AG09309 (cell line): Measurements from ENCODE around the gene TP53BP2.
"Not testable (repeated sequence)": the region's sequence is repeated elsewhere in the genome, so short reads cannot be mapped to it uniquely, and the experiment has no call there.

Experiments used
- DNase-seq: peaks from one replicate; pipeline ENCODE4 v3.0.0-alpha.2; 2010; ENCODE audit warnings: low read depth
- H3K4me3 ChIP-seq: 2 replicates; pipeline ENCODE4 v1.5.1; 2011; ENCODE audit warnings: mild to moderate bottlenecking, low read depth, low read length, moderate library complexity; ENCODE audit not compliant: control insufficient read depth
- TF ChIP-seq, protein P1 (sequence below): IDR thresholded peaks from 2 replicates; pipeline ENCODE4 v1.5.1; 2011; ENCODE audit warnings: mild to moderate bottlenecking, low read depth, low read length, inconsistent platforms; ENCODE audit not compliant: insufficient read depth, control insufficient read depth; ENCODE audit errors: missing control alignments

Gene TP53BP2

DNA sequence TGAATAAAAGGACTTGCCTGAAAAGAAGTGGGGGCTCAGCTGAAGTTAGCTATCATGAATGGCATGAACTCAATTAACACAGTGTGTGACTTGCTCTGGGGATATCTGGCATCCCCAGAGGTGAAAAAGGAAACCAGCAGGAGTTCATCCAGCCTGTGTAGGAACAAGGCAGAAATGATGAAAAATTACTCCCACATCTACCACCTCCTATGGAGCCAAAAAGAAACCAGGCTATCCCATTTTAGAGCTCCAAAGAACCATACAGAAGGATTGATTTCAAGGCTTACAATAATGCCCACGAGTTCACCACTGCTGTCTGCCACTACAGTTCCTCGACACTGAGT, 25.3 kb downstream of the TP53BP2 start:
- TF ChIP-seq, protein P1, sequence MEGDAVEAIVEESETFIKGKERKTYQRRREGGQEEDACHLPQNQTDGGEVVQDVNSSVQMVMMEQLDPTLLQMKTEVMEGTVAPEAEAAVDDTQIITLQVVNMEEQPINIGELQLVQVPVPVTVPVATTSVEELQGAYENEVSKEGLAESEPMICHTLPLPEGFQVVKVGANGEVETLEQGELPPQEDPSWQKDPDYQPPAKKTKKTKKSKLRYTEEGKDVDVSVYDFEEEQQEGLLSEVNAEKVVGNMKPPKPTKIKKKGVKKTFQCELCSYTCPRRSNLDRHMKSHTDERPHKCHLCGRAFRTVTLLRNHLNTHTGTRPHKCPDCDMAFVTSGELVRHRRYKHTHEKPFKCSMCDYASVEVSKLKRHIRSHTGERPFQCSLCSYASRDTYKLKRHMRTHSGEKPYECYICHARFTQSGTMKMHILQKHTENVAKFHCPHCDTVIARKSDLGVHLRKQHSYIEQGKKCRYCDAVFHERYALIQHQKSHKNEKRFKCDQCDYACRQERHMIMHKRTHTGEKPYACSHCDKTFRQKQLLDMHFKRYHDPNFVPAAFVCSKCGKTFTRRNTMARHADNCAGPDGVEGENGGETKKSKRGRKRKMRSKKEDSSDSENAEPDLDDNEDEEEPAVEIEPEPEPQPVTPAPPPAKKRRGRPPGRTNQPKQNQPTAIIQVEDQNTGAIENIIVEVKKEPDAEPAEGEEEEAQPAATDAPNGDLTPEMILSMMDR, result no peak
- no peak overlapping the region for H3K4me3 ChIP-seq
- DNase-seq, result no peak

DNA sequence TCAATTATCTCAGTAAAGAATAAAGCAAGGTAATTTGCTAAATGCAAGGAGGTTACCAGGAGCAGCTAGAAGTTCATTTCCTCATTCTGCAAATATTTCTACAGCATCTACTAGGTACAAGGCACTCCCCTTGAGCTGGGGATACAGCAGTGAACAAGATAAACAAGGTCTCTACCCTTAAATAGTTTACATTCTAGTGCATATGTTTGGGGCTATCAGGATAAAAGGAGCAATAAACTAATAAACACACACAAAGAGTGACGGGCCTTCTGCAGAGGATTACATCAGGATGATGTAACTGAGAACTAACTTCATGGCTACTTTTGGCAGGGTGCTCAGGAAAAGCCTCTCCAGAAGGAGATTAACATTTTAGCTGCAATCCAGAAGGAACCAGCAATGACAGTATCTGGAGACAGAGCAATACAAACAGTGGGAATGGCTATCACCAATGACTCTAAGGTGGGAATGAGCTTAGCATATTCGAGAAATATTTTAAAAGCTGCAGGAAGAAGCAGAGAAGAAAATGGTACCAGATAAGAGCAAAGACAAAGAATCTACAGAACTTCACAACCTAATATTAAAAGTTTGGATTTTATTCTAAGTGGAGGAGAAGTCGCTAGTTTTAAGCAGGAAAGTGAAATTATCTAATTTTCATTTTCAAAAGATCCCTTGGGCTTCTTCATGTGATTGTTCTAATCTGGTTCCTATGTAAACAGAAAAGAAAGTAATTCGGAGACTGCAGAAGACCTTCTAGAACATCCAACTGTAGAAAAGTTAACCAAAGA, 25.8 kb downstream of the TP53BP2 start:
- no peak overlapping the region for H3K4me3 ChIP-seq
- DNase-seq, result peak; percentile 45
- TF ChIP-seq, protein P1, result no peak

DNA sequence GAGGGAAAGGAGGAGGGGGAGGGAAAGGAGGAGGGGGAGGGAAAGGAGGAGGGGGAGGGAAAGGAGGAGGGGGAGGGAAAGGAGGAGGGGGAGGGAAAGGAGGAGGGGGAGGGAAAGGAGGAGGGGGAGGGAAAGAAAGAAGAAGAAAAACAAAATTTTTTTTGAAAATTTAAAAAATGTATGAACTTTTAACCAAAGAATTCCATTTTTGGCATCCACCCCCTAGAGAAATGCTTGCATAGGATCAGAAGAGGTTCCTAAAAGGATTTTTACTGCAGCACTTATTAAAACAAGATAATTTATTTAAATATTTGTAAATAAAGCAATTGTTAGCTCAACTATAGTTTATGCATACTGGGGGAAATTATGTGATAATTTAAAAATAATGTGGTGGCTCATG, 28.5 kb downstream of the TP53BP2 start:
- not testable (repeated sequence) for DNase-seq, H3K4me3 ChIP-seq

DNA sequence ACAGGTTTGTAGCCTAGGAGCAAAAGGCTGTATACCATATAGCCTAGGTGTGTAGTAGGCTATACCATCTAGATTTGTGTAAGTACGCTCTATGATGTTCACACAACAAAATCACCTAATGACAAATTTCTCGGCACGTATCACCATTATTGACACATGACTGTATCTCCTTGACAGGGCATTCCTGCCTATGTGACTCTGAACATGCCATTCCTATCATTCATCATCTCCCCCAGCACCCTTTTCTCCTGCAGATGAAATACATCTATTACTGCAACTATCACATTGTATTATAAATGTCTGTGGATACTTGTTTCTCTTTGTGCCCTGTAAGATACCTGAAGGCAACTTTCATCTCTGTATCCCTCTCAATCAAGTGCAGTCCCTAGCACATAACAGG, 29.9 kb downstream of the TP53BP2 start:
- H3K4me3 ChIP-seq, result no peak overlapping the region
- DNase-seq, result no peak
- TF ChIP-seq, protein P1, result no peak

DNA sequence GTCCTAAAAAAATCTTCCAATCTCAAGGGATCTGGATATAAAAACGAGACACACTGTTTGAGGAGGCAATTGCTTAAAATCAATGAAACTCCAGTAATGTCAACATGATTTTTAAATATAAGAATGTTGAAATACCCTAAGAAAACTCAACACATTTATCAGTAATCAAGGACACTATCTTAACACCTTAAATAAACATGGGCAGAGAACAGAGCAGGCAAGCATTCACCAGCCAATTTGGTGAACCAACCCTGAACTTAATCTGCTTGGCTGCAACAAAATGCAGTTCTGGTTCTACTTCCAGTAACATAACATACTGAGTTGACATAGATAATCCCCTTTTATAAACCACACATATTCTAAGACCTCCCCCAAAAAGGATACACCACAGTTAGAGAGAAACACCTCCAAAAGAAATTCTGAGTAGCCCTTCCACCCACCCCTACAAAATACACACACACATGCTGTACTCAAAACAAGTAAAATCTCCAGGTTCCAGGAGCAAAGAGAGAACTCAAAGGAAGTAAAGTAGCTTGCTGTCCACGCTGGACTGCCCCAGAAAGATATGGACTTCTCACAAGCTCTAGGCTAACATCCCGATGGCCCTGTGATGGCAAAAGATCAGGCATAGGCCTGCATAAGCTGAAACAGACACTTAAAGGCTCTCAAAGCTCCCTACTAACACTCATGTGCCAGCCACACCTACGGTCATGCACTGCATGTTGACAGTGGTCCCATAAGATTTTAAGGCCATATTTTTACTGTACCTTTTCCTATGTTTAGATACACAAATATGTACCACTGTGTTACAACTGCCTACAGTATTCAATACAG, 30.5 kb downstream of the TP53BP2 start:
- TF ChIP-seq, protein P1, result no peak
- no peak for DNase-seq
- H3K4me3 ChIP-seq, result no peak overlapping the region

DNA sequence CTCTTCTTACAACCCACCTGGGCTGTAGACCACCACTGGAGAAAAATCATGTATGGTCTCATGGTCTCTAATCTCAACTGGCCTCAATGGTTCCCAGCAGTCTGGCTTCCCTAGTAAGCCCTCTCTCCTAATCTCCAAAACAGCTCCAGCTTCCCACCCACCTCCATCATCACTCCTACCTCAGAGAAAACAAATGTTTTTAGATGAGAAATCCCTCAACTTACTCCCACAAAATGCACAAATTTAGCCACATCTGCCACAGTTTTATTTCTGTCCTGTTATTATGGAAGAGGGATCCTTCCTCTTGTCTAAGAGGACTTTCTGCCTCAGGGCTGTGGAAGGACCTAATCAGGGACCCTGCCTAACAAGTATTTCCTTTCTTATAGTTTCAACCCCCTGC, 32.1 kb downstream of the TP53BP2 start:
- TF ChIP-seq, protein P1, result no peak
- DNase-seq, result no peak
- H3K4me3 ChIP-seq, result no peak overlapping the region

DNA sequence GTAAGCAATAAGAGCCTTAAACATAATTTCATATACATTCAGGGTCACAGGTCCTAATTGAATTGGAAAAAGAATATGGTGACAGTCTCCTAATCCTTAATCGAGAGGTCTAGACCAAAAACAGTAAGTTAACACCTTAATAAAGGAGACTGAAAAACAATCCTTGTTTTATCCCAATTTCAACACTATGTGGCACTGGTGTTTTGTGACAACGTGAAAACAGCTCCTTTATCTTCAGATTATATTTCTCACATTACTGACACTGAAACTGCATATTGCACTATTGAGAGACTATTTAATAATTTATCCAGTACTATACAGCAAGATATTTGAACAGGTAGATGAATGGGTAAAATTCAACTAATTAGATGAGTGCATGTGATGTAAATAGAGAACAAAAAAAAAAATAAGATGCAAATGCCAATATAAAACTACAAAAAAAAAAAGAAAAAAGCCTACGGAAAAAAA, 34.1 kb downstream of the TP53BP2 start:
- H3K4me3 ChIP-seq, result no peak overlapping the region
- peak; percentile 16 for DNase-seq
- TF ChIP-seq, protein P1, result peak; percentile 41
